Measurements from ENCODE around the gene ZXDC.

Gene ZXDC

GRCh38 chr3:126412841-126413692 lies 62.6 kb downstream of the ZXDC start:
- H3K4me3 ChIP-seq (ENCODE audit: low read depth, low read length), result no peak overlapping the region

GRCh38 chr3:126408099-126408498 lies 67.6 kb downstream of the ZXDC start:
- TF ChIP-seq CTCF (IDR thresholded peaks at IDR 0.05; ENCODE audit: low read depth, low read length), result no peak
- H3K4me3 ChIP-seq (ENCODE audit: low read depth, low read length), result no peak overlapping the region

More at GRCh38 chr3:126412841-126413692, 62.6 kb downstream of the ZXDC start:
- TF ChIP-seq CTCF (IDR thresholded peaks at IDR 0.05; ENCODE audit: low read depth, low read length), result no peak

- no peak for TF ChIP-seq CTCF (IDR thresholded peaks at IDR 0.05; ENCODE audit: low read depth, low read length)
- H3K4me3 ChIP-seq (ENCODE audit: low read depth, low read length), result no peak overlapping the region
Measured at GRCh38 chr3:126407412-126408044, 68.2 kb downstream of the ZXDC start.

GRCh38 chr3:126406389-126407296 lies 69.0 kb downstream of the ZXDC start:
- TF ChIP-seq CTCF (IDR thresholded peaks at IDR 0.05; ENCODE audit: low read depth, low read length), result no peak

GRCh38 chr3:126402666-126403302 lies 72.9 kb downstream of the ZXDC start:
- no peak overlapping the region for H3K4me3 ChIP-seq (ENCODE audit: low read depth, low read length)
- TF ChIP-seq CTCF (IDR thresholded peaks at IDR 0.05; ENCODE audit: low read depth, low read length), result no peak

More at GRCh38 chr3:126406389-126407296, 69.0 kb downstream of the ZXDC start:
- no peak overlapping the region for H3K4me3 ChIP-seq (ENCODE audit: low read depth, low read length)

- H3K4me3 ChIP-seq (ENCODE audit: low read depth, low read length), result no peak overlapping the region
- no peak for TF ChIP-seq CTCF (IDR thresholded peaks at IDR 0.05; ENCODE audit: low read depth, low read length)
Measured at GRCh38 chr3:126402178-126402577, 73.5 kb downstream of the ZXDC start.

Measured in WI38 (cell line).